ENCODE measurements around the gene FBXO8.

- TF ChIP-seq POLR2A (IDR thresholded peaks at IDR 0.05) = no peak
- no peak for TF ChIP-seq POLR2AphosphoS5 (IDR thresholded peaks at IDR 0.05)
- TF ChIP-seq CTCF (IDR thresholded peaks at IDR 0.05 in 8 of 11, conservative IDR thresholded peaks at IDR 0.05 in 3 of 11) = no peak
Observed at GRCh38 chr4:174189392-174190015, 94.0 kb downstream of the FBXO8 start.

All from spleen (tissue), 7 donors.